GM18508 (cell line): Measurements from ENCODE around the gene TCERG1L.

Source experiments
- ATAC-seq: cut with Tn5 transposase; IDR thresholded peaks from one replicate; pipeline ENCODE4 v1.9.1; 2021; ENCODE audit warnings: moderate number of reproducible peaks; ENCODE audit not compliant: insufficient read depth, unreplicated experiment

Gene TCERG1L

DNA sequence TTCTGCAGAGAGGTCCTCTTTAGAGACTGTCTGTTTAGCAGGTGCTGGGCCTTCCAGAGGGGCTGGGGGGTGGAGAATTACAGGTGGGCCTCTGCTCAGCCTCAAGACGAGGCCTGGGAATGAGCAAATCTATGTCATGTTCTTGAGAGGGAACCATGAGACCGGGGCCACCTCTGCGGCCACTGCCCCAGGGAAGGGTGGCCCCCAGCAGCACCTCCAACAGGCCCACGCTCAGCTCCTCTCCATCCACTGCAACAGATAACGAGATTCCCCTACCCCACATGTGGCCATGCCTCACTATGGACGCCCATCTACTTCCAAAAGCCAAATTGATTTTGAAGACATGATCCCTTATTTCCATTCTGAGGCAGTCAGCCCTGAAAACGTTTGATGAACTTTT lies 176.9 kb downstream of the TCERG1L start:
- no peak for ATAC-seq

GRCh38 chr10:131134001-131134576 lies 177.4 kb downstream of the TCERG1L start:
- ATAC-seq: no peak

- no peak for ATAC-seq
Observed at GRCh38 chr10:131132681-131133080, 178.8 kb downstream of the TCERG1L start.

DNA sequence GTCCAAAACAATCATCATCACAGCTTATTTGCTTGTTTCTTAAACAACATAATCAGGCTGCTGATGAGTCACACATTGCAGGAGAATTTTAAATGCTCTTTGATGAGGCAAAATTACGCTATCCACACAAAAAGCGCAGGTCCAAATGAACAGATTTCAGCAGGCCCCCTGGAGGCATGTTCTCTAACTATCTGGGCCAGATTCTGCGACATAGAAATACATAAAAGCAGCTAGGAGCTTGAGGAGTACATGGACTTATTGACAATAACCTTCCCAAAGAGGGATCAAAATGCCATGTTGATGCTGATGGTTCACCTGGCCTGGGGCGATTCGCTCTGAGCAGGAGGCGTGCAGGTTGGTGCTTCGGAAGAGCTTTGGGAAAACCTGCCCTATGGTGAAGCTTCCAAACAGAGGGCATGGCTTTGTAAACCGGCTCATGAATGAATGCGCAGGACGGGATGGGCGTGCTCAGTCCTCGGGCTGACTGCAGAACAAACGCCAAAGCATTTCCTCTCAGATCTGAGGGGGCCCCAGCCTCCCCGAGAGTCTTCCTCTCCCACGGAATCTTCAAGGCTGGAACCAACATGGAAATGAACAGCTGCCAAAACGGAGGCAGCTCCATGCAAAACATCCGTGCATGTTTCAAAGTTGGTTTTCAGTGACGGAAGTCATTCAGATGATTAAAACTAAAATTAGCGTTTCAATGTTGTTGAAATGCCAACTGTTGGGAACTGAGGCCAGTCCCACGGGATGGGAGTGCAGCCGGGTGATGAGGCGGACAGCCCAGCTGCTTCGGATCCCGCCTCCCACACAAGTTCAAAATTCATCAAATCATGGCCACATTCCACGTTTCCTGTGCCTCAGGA lies 179.6 kb downstream of the TCERG1L start:
- ATAC-seq: no peak

DNA sequence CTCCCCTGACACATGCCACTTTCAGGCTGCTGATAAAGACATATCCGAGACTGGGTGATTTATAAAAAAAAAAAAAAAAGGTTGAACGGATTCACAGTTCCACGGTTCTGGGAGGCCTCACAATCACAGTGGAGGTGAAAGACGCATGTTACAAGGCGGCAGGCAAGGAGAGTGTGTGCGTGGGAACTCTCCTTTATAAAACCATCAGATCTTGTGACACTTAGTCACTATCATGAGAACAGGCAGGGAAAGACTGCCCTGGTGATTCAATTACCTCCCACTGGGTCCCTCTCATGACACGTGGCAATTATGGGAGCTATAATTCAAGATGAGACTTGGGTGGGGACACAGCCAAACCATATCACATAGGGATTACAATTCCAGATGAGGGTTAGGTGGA lies 181.5 kb downstream of the TCERG1L start:
- ATAC-seq: no peak

DNA sequence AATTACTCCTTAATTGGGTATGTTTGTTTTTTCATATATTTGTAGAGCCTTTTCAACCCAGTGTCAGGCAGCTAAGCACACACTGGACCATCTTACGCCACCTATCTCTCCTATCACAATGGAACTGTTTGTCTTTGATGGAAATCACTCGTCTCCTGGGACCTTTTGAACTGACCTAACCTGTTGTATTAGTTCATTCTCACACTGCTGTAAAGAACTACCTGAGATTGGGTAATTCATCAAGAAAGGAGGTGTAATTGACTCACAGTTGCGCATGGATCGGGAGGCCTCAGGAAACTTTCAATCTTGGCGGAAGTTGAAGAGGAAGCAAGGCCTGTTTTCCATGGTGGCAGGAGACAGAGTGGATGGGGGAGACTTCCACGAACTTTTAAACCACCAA lies 182.0 kb downstream of the TCERG1L start:
- no peak for ATAC-seq

DNA sequence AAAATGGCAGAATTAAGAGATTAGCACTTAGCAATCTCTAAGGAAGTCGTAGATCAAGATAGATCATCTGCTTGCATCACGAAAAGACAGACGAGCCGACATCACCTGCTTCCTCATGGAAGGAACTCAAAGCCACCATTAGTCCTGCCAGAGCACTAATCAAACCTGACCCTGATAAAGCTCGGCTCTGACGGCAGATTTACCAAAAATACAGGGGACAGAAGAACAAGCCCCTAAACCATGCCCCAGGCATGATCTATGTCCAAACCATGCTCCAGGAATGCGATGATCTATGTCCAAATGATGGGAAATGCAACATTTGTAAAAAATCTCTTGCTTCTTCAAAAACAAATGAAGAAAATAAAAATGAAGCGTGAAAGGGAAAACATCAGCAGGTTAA lies 182.8 kb downstream of the TCERG1L start:
- ATAC-seq: no peak

- no peak for ATAC-seq
Observed at GRCh38 chr10:131127610-131128009, 183.9 kb downstream of the TCERG1L start.

DNA sequence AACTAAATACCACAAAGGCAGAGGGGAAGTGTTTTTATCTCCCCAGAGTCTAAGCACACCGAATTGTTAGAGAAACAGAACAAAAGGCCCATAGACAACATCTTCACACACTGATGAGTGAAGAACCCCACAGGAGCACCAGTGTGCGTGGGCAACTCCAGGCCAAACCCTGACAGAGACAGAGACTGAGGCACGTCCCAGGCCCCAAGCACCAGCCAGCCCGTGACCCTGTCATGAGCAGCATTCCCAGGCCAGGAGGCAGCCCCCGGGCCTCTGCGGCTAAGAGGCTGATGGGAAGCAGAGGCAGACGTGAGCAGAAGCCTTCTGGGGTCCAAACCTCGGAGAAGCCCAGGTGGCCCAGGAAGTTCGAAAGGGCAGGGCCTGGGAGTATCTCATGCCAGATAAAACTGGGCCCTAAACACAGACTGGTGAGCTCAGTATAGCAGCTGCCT lies 184.4 kb downstream of the TCERG1L start:
- ATAC-seq: no peak

GRCh38 chr10:131126321-131127137 lies 185.0 kb downstream of the TCERG1L start:
- no peak for ATAC-seq

GRCh38 chr10:131125511-131126225 lies 185.9 kb downstream of the TCERG1L start:
- ATAC-seq: no peak

DNA sequence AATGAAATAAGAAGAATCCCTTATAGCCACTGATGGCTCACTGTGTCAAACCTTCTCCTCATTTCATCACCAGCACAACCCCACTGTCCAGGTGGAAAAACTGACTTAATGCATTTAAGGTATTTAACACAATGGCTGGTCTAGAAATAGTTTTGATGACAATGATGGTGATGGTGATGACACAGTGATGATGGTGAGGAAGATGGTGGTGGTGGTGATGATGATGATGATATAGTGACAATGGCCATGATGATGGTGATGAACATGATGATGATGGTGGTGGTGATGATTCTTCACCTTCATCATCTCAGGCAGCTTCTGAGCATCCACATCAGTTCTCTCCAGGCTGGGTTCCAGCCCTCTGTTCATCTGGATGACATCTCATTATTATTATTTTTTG lies 186.6 kb downstream of the TCERG1L start:
- no peak for ATAC-seq

DNA sequence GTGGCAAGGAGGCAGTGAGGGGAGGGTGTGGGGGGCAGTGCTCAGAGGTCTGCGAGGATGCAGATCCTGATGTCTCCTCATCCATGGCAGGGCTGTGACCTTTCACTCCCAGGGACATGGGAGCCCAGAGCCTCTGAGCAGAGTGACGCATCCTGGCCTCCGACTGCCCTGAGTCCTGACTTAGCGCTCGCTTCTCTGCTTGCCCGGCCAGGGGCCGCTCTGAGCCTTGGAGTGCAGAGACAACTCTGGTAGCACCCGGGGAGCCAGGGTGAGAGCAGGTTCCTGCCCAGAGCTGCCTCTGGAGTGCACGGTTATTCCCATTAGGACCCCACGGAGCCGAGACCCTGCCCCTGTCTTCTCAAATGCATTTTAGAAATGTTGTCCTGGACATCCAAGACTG lies 188.0 kb downstream of the TCERG1L start:
- ATAC-seq: no peak

GRCh38 chr10:131121511-131122035 lies 189.9 kb downstream of the TCERG1L start:
- no peak for ATAC-seq

DNA sequence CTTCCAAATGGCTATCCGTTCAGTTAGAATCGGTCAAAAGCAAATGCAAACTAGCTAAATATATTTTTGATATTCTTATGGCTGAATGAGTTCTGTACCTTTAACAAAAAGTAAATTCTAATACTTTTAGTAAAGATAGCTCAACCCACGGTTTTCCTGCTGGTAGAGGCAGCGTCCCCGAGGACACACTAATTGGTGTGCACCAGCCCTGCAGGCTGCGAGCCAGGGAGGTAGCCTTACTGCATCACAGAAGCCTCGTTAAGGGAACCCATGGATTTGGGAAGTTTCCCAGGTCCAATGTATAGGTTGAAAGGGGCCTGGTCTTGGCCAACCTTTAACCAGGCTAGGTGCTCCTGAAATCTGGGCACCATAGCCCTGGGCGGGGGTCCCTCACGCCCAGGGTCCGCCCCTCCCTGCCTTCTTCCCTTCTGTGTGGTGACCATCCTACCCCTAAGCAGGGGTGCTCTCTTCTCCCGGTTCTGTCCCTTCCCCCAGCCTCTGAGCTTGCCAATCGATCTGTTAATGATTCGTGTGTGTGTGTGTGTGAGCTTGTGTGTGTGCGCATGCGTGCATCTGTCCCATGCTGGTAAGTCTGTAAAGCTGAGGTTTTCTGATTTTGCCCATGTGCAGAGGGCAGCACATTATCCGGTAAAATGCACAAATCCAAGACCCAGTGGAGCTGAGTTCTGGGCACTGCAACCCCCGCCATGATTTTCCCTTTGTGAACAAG lies 191.7 kb downstream of the TCERG1L start:
- no peak for ATAC-seq

DNA sequence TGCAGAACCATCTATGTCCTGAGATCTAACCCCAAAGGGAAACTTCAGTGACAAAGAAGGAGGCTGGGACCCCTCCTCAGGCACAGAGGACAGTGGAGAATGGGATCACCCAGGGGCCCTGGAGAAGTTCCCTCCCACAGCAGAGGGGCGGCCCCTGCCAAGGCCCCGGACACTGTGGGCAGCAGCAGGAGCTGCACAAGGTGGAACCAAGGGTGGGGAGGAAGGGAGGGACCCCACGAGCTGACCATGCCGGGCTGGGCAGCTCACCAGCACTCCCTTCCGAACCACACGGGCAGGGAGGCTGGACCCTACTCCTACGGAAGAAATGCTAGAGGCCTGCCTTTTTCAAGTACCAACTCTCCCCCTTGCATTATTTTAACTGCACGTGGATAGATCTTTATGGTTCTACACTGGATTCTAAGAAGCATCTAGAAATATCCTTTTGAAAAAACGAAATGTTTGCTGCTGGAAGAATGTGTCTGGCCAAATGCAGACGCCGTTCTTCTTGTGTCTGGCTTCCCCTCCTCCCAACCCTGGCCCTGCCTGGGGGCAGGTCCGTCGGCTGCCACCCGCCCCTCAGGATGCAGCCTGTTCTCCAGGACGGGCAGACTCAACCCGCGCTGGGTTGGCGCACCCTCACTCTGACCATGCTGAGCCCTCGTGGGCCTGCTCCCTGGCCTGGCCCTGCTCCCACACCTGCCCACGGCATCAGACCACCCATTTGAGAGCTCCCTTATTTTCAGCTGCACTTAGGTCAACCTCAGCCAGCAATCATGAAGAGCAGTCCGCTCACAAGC lies 193.9 kb downstream of the TCERG1L start:
- no peak for ATAC-seq

DNA sequence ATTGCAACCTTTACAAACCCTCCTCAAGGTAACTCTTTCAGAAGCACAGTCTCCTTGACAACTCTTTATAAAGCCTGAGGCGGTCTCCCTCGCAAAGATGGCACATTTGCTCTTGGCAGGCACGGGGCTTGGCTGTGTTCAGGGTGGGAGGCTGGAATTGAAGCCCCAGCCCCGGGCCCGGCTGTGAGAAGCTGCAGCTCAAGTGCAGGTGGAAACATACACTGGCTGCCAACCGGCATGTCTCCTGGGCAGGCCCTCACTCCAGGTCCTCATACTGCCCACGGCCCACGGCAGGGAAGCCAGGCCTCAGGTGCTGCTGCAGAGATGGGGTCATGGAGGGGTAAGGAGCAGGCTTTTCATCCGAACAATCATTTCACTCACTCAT lies 194.5 kb downstream of the TCERG1L start:
- no peak for ATAC-seq

- ATAC-seq: no peak
Observed at GRCh38 chr10:131116216-131116990, 195.1 kb downstream of the TCERG1L start.
